LNCAP (cell line): Measurements from ENCODE around the gene ITGB8.

Experiments
- TF ChIP-seq, protein P1 (sequence below): fragments of 450-650 bp; IDR thresholded peaks from 2 replicates; pipeline ENCODE4 v1.5.1; 2017; ENCODE audit warnings: mild to moderate bottlenecking

The ITGB8 gene

DNA sequence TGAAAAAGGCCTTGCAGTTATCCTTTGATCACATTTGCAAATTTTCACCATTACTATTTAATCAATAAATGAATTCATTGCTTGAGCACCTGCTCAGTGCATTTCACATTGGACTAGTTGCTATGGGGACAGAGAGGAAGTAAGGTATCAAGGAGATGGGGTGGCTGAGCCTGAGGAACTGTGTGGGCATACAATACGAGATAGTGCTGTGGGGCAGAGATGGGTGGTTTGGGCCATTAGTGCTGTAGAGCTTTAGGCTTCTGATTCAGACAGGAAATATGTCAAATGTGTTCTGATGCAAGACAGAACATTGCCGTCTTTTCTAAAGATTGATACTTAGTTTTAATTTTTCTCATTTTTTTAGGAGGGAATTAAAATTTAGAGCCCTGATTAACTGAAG, 13.2 kb downstream of the ITGB8 start:
- TF ChIP-seq, protein P1, sequence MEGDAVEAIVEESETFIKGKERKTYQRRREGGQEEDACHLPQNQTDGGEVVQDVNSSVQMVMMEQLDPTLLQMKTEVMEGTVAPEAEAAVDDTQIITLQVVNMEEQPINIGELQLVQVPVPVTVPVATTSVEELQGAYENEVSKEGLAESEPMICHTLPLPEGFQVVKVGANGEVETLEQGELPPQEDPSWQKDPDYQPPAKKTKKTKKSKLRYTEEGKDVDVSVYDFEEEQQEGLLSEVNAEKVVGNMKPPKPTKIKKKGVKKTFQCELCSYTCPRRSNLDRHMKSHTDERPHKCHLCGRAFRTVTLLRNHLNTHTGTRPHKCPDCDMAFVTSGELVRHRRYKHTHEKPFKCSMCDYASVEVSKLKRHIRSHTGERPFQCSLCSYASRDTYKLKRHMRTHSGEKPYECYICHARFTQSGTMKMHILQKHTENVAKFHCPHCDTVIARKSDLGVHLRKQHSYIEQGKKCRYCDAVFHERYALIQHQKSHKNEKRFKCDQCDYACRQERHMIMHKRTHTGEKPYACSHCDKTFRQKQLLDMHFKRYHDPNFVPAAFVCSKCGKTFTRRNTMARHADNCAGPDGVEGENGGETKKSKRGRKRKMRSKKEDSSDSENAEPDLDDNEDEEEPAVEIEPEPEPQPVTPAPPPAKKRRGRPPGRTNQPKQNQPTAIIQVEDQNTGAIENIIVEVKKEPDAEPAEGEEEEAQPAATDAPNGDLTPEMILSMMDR, result no peak

- TF ChIP-seq, protein P1, result no peak
Observed at GRCh38 chr7:20344396-20344795, 13.7 kb downstream of the ITGB8 start.

DNA sequence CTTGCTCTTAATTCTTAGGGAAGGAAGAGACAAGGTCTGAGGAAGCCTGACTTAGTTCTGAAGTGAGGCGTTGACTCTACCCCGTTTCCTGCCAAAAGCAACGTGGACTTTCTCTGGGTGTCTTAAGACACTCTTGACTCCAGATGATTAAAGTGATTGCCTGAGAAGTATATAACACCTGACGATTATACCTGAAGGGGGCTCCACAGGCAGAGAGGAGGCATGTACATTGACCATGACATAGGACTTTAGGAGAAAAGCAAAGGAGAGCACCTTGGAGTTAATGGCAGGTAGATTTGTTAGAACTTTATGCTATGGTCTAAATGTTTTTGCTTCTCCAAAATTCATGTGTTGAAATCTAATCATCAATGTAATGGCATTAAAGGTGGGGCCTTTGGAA, 15.9 kb downstream of the ITGB8 start:
- TF ChIP-seq, protein P1, result no peak

DNA sequence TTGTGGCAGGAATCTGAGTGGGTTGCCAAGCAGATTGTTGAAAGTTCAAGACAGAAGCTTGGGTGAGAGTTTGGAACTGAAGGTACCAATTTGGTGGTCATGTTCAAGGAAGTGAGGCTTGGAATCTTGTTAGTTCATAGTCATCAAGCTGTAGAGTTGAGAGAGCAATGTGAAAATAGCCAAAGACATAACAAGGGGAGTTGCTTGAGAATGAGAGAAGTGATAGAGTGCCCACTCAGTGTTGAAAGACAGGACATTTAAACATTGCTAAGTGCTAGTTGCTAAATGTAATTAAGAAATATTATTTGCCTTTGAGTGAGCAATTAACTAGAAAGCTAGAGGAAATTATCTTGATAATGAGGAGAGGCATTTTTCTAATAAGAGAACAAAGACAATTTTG, 17.0 kb downstream of the ITGB8 start:
- TF ChIP-seq, protein P1, result no peak

GRCh38 chr7:20348125-20348807, 17.6 kb downstream of the ITGB8 start:
- TF ChIP-seq, protein P1, result no peak

DNA sequence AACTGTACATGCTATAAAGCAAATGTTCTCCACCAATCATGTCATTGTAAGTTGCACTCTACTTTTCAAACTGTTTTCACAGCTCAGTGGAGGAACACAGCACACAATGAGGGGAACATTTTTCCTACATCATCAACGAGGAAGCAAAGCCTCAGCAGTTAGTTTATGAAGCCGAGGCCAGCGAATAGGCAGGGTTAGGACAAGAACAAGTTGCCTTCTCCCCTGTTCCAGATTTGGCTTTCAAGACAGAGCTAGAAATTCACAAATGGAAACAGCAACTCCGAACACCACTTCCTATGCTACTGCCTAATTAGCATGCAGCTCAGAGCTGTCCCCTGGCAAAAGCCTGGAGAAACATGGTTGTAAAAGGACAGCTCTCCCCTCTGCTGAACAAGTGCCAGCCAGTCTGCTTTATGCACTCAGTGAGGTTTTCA, 19.8 kb downstream of the ITGB8 start:
- TF ChIP-seq, protein P1, result no peak

DNA sequence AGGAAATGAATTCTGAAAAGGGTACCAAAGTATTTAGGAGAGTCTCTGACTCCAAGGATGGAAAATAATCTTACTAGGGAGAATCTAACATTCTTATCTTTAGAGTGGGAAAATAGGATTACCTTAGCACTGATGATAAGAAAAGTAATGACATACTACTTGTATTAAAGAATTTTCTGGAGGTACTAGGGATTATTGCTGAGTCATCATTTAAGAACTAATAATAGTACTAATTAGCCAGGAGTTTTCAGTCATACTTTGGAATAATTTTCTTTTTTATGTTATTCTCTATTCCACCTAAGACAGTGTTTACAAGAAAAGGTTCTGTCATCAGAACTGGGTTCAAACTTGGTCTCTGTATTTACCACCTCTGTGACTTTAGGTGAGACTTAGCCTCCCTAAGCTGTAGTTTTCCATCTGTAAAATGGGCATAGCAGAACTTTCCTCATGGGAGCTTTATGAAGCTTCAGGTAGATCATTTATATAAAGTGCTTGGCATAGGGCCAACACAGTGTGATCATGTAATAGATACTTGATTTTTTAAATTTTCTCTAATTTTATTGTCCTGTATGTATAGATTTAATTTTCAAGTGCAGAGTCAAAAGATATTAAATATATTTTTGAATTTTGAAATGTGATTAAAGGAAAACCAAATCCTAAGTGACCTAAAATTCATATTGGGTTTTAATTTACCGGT, 20.4 kb downstream of the ITGB8 start:
- TF ChIP-seq, protein P1, result no peak
